Esophagus squamous epithelium (tissue), 4 donors: Measurements from ENCODE around the gene POLD2.

Experiments used
- CTCF ChIP-seq, 6 experiments: fragments of 450-650 bp in 4 of 6; fragments of 200-600 bp in 2 of 6; sonication (generic) in 2 of 6; IDR thresholded peaks; one replicate each; pipeline ENCODE4 v1.5.1; 2016 to 2019; ENCODE audit warnings: antibody characterized with exemption in 6 of 6, mild to moderate bottlenecking in 4 of 6, moderate library complexity in 4 of 6
- POLR2A ChIP-seq, 4 donors: fragments of 450-650 bp; IDR thresholded peaks; one replicate each; pipeline ENCODE4 v1.6.1; 2017; ENCODE audit warnings: antibody characterized with exemption in 4 of 4, mild to moderate bottlenecking in 4 of 4, moderate library complexity in 3 of 4

DNA sequence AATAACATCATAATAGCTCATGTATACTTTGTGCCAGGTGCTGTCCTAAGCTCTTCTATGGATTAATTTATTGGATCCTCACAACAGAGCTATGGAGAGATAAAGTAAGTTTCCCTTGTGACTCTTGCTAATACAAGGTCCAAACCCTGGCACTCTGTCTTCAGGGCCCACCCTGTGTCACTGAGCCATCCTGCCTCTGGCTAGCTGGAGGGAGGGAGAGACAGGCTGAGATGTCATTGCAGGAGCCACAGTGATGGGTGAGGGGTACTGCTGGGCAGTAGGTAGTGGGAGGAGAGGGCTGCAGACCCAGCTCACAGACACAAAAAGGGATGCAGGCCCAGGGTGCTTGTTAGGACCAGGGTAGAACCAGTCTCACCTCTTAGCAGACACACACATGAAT is 49.0 kb upstream of the POLD2 start:
- TF ChIP-seq CTCF (IDR thresholded peaks at IDR 0.05) (no peak), POLR2A (IDR thresholded peaks at IDR 0.05) (no peak)
